Measurements from ENCODE around the gene KCNJ1.

Gene KCNJ1

DNA sequence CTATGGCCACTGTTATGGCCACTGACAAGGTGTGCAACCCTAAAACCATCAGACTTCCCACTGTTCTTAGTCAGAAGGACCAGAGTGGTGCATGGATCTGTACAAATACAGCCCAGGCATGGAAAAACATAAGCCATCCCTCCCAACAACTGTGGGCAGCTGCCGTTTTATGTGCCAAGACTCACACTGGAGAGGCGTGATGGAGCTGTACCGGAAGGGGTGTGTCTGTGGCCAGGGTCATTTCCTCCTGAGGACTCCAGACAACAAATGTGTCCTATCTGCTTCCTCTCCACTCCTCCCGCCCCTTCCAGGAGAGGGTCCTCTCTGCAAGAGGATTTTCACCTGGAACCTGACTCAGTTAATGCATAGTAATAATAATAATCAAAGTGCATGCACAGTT is 29.5 kb downstream of the KCNJ1 start:
- no peak overlapping the region for H2AK5ac ChIP-seq (ENCODE audit: low read length)
- H3K4me3 ChIP-seq (ENCODE audit: low read length): no peak overlapping the region
- H3K27ac ChIP-seq (ENCODE audit: low read depth, low read length): no peak overlapping the region
- H3K79me1 ChIP-seq (ENCODE audit: low read length): no peaks in the 10 kb centered on the region
- H3K4me2 ChIP-seq (ENCODE audit: low read length): no peak overlapping the region
- H4K5ac ChIP-seq (ENCODE audit: low read length): no peak overlapping the region
- no peak overlapping the region for H2BK15ac ChIP-seq (replicated peaks; ENCODE audit: low read depth)
- H3K27me3 ChIP-seq (ENCODE audit: insufficient read depth, low read length, poor library complexity): no peaks in the 10 kb centered on the region
- no peak overlapping the region for H3K9ac ChIP-seq (ENCODE audit: low read length)
- H3K79me2 ChIP-seq (ENCODE audit: control insufficient read depth, insufficient read depth, low read length): no peaks in the 10 kb centered on the region
- no peak overlapping the region for H3K56ac ChIP-seq (ENCODE audit: low read length)
- no peak overlapping the region for H3K4ac ChIP-seq (ENCODE audit: low read depth, low read length)
- no peak for DNase-seq
- no peak overlapping the region for H3K23ac ChIP-seq (ENCODE audit: low read length)
- no peak overlapping the region for H4K8ac ChIP-seq (ENCODE audit: low read depth, low read length)
- no CpG with 5 or more reads among the region's 4 CpGs for WGBS (ENCODE audit: extremely low coverage, insufficient coverage, low lambda C conversion rate)
- H3K4me1 ChIP-seq (ENCODE audit: control insufficient read depth, low read depth, low read length): no peaks in the 10 kb centered on the region
- no peaks in the 10 kb centered on the region for H3K36me3 ChIP-seq (ENCODE audit: control insufficient read depth, insufficient read depth, low read length)
- H2BK120ac ChIP-seq (ENCODE audit: low read depth, low read length): no peak overlapping the region
- H3K18ac ChIP-seq (ENCODE audit: low read length): no peak overlapping the region
- H2BK5ac ChIP-seq (ENCODE audit: low read length): no peak overlapping the region

DNA sequence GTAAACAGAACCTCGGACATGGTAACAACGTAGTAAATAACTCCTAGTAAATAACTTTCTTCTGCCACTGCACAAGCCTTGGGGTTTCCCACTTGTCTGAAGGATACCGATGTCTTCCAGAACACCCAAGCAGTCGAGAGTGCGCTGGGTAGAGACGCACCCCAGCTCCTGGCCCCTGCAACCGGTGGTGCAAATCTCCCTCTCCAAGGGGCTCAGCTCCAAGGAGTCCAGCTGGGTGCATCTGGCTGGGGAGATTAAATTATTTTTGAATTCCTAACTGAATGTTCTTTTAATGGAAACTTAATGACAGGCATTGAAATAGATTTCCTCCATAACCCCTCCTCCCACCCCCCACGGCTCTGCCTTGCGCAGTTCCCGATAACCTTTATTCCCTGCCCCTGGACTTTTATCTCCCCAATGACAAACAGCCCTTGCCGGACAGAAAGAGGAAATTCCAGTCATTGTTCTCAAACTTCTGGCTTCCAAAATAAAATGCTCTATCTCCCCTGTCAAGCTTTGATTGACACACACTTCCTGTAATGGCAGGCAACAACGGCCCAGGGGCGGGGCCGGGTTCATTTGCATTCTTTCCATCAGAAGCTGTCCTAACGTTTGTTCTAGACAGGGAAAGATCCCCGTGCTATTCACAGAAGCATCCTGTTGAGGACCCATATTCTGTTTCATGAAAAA is 31.2 kb downstream of the KCNJ1 start:
- H4K8ac ChIP-seq (ENCODE audit: low read depth, low read length): no peak overlapping the region
- H3K56ac ChIP-seq (ENCODE audit: low read length): no peak overlapping the region
- H3K27me3 ChIP-seq (ENCODE audit: insufficient read depth, low read length, poor library complexity): no peaks in the 10 kb centered on the region
- no peak overlapping the region for H2BK15ac ChIP-seq (replicated peaks; ENCODE audit: low read depth)
- H3K79me2 ChIP-seq (ENCODE audit: control insufficient read depth, insufficient read depth, low read length): no peaks in the 10 kb centered on the region
- no peak overlapping the region for H2BK5ac ChIP-seq (ENCODE audit: low read length)
- no peak overlapping the region for H3K9ac ChIP-seq (ENCODE audit: low read length)
- H3K23ac ChIP-seq (ENCODE audit: low read length): no peak overlapping the region
- H3K79me1 ChIP-seq (ENCODE audit: low read length): no peaks in the 10 kb centered on the region
- DNase-seq: no peak
- no peak overlapping the region for H4K5ac ChIP-seq (ENCODE audit: low read length)
- H2BK120ac ChIP-seq (ENCODE audit: low read depth, low read length): no peak overlapping the region
- WGBS (ENCODE audit: extremely low coverage, insufficient coverage, low lambda C conversion rate): no CpG with 5 or more reads among the region's 16 CpGs
- no peak overlapping the region for H3K4me2 ChIP-seq (ENCODE audit: low read length)
- no peaks in the 10 kb centered on the region for H3K36me3 ChIP-seq (ENCODE audit: control insufficient read depth, insufficient read depth, low read length)
- no peak overlapping the region for H3K18ac ChIP-seq (ENCODE audit: low read length)
- H2AK5ac ChIP-seq (ENCODE audit: low read length): no peak overlapping the region
- H3K4me1 ChIP-seq (ENCODE audit: control insufficient read depth, low read depth, low read length): no peaks in the 10 kb centered on the region
- H3K4me3 ChIP-seq (ENCODE audit: low read length): no peak overlapping the region
- H3K27ac ChIP-seq (ENCODE audit: low read depth, low read length): no peak overlapping the region
- no peak overlapping the region for H3K4ac ChIP-seq (ENCODE audit: low read depth, low read length)

DNA sequence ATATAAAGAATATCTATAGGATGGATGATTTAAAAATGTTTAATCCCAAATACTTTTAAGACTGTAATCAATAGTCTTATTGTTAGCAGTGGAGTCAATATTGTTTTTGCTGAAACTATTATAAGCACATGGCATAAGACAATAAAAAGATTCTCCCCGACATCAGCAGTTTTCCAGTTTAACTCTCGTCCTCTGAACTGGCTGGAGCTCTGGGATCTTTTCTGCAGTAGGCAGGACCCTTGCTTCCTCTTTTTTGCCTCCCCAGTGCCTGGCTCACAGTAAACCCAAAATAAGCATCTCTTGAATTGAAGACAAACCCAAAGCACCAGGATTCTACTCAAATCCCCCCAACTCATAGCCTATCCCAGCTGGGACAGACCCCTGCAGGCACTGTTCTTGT is 32.9 kb downstream of the KCNJ1 start:
- Histone ChIP-seq H2BK120ac (ENCODE audit: low read depth, low read length) (no peak overlapping the region), H4K8ac (ENCODE audit: low read depth, low read length) (no peak overlapping the region), H3K18ac (ENCODE audit: low read length) (no peak overlapping the region), H3K4ac (ENCODE audit: low read depth, low read length) (no peak overlapping the region), H3K4me3 (ENCODE audit: low read length) (no peak overlapping the region), H2BK5ac (ENCODE audit: low read length) (no peak overlapping the region), H3K27ac (ENCODE audit: low read depth, low read length) (no peak overlapping the region), H2AK5ac (ENCODE audit: low read length) (no peak overlapping the region), H3K36me3 (ENCODE audit: control insufficient read depth, insufficient read depth, low read length) (no peaks in the 10 kb centered on the region), H3K4me1 (ENCODE audit: control insufficient read depth, low read depth, low read length) (no peaks in the 10 kb centered on the region), H4K5ac (ENCODE audit: low read length) (no peak overlapping the region), H3K23ac (ENCODE audit: low read length) (no peak overlapping the region), H3K27me3 (ENCODE audit: insufficient read depth, low read length, poor library complexity) (no peaks in the 10 kb centered on the region), H3K56ac (ENCODE audit: low read length) (no peak overlapping the region), H3K9ac (ENCODE audit: low read length) (no peak overlapping the region), H2BK15ac (replicated peaks; ENCODE audit: low read depth) (no peak overlapping the region), H3K79me1 (ENCODE audit: low read length) (no peaks in the 10 kb centered on the region), H3K4me2 (ENCODE audit: low read length) (no peak overlapping the region), H3K79me2 (ENCODE audit: control insufficient read depth, insufficient read depth, low read length) (no peaks in the 10 kb centered on the region)
- no CpG with 5 or more reads among the region's 2 CpGs for WGBS (ENCODE audit: extremely low coverage, insufficient coverage, low lambda C conversion rate)
- DNase-seq: no peak

DNA sequence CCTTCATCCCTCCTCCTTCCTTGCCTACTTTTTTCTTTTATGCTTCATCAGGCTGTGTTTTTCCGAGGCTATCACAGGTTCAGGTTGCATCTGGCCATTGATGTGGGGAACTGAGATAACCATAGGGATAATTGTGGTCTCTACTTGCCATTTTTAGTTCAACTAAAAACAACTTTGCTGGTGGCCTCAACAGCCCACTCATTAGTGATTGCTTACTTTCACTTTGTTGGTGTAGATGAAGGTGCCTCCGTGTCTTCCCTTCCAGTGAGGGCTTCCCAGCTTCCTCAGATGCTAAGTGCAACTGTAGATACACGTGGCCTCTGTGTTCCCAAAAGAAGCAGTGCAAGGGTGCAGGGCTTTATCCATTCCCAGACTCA is 35.0 kb downstream of the KCNJ1 start:
- H2BK120ac ChIP-seq (ENCODE audit: low read depth, low read length): no peak overlapping the region
- no peak overlapping the region for H3K4me3 ChIP-seq (ENCODE audit: low read length)
- no peak overlapping the region for H3K23ac ChIP-seq (ENCODE audit: low read length)
- H2BK5ac ChIP-seq (ENCODE audit: low read length): no peak overlapping the region
- no peaks in the 10 kb centered on the region for H3K79me1 ChIP-seq (ENCODE audit: low read length)
- H3K4me2 ChIP-seq (ENCODE audit: low read length): no peak overlapping the region
- no peak overlapping the region for H3K56ac ChIP-seq (ENCODE audit: low read length)
- H3K27ac ChIP-seq (ENCODE audit: low read depth, low read length): no peak overlapping the region
- H4K5ac ChIP-seq (ENCODE audit: low read length): no peak overlapping the region
- no peak overlapping the region for H2BK15ac ChIP-seq (replicated peaks; ENCODE audit: low read depth)
- H3K36me3 ChIP-seq (ENCODE audit: control insufficient read depth, insufficient read depth, low read length): no peaks in the 10 kb centered on the region
- WGBS (ENCODE audit: extremely low coverage, insufficient coverage, low lambda C conversion rate): no CpG with 5 or more reads among the region's 3 CpGs
- H2AK5ac ChIP-seq (ENCODE audit: low read length): no peak overlapping the region
- no peaks in the 10 kb centered on the region for H3K27me3 ChIP-seq (ENCODE audit: insufficient read depth, low read length, poor library complexity)
- no peak overlapping the region for H3K9ac ChIP-seq (ENCODE audit: low read length)
- no peak overlapping the region for H3K18ac ChIP-seq (ENCODE audit: low read length)
- H4K8ac ChIP-seq (ENCODE audit: low read depth, low read length): no peak overlapping the region
- no peaks in the 10 kb centered on the region for H3K4me1 ChIP-seq (ENCODE audit: control insufficient read depth, low read depth, low read length)
- H3K4ac ChIP-seq (ENCODE audit: low read depth, low read length): no peak overlapping the region
- no peak for DNase-seq
- no peaks in the 10 kb centered on the region for H3K79me2 ChIP-seq (ENCODE audit: control insufficient read depth, insufficient read depth, low read length)

DNA sequence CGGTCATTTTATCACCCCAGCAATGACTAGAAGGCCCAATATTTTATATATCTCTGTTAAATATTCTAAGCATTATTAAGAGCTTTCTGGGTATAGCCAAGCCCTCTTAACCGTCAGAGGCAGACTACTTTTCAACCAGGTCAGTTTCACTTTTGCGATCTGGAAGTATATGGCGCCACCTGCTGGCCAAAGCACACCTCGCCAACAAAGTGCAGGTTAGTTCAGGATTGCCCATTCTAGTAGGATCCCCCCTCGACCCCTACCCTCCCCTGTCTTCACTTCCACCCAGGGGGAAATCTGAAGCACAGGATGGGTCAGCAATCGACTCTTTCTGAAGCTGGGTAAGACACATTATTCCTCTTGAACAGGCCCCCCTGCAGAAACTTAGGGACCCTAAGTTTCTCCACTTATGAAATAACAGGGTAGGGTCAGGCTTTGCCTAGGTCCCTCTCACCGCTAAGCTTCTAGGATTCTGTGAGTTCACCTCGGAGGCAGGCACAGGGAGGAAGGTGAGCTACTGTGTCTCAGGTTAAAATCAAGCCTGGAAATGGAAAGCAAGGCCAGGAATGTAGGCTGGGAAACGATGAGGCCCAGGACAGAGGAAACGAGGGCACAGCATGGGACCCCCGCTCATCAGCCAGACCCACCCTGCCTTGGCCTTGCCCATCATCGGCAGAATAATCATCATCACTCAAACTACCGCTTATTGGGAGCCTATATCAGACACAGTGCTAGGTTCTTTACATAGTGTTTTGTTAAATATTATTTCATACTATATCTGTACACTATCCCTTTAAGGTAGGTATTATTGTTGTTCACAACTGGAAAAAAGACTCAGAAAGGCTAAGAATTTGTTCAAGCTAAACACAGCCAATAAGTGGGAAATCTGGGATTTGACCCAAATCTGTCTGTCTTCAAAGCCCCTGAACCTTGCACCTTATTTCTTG is 35.6 kb downstream of the KCNJ1 start:
- H2BK5ac ChIP-seq (ENCODE audit: low read length): no peak overlapping the region

More for the DNA sequence above, 35.6 kb downstream of the KCNJ1 start:
- H2BK15ac ChIP-seq (replicated peaks; ENCODE audit: low read depth): no peak overlapping the region
- DNase-seq: peak; percentile 87
- WGBS (ENCODE audit: extremely low coverage, insufficient coverage, low lambda C conversion rate): 100% methylated on average over 1 of the region's 14 CpGs
- H3K79me2 ChIP-seq (ENCODE audit: control insufficient read depth, insufficient read depth, low read length): no peaks in the 10 kb centered on the region
- H4K5ac ChIP-seq (ENCODE audit: low read length): no peak overlapping the region
- H3K36me3 ChIP-seq (ENCODE audit: control insufficient read depth, insufficient read depth, low read length): no peaks in the 10 kb centered on the region
- no peaks in the 10 kb centered on the region for H3K79me1 ChIP-seq (ENCODE audit: low read length)
- no peak overlapping the region for H3K9ac ChIP-seq (ENCODE audit: low read length)
- no peak overlapping the region for H4K8ac ChIP-seq (ENCODE audit: low read depth, low read length)
- no peak overlapping the region for H3K4ac ChIP-seq (ENCODE audit: low read depth, low read length)
- no peak overlapping the region for H3K4me2 ChIP-seq (ENCODE audit: low read length)
- no peaks in the 10 kb centered on the region for H3K4me1 ChIP-seq (ENCODE audit: control insufficient read depth, low read depth, low read length)
- H3K23ac ChIP-seq (ENCODE audit: low read length): no peak overlapping the region
- no peak overlapping the region for H3K18ac ChIP-seq (ENCODE audit: low read length)
- H2AK5ac ChIP-seq (ENCODE audit: low read length): no peak overlapping the region
- no peak overlapping the region for H3K27ac ChIP-seq (ENCODE audit: low read depth, low read length)
- H3K4me3 ChIP-seq (ENCODE audit: low read length): no peak overlapping the region
- H3K27me3 ChIP-seq (ENCODE audit: insufficient read depth, low read length, poor library complexity): no peaks in the 10 kb centered on the region
- H3K56ac ChIP-seq (ENCODE audit: low read length): no peak overlapping the region
- H2BK120ac ChIP-seq (ENCODE audit: low read depth, low read length): no peak overlapping the region

All from mesendoderm (in vitro differentiated cells).